Fibroblast of villous mesenchyme (primary cell): ENCODE results near the gene PPP4R1. TPM values are rescaled to one million over a fixed set of nuclear protein-coding genes. Genes with fewer than 3 reads are reported as not detected.

Experiments
- DNase-seq: peaks from one replicate; pipeline ENCODE4 v3.0.0-alpha.2; 2010; ENCODE audit warnings: low read depth
- H3K4me3 ChIP-seq: 2 replicates; pipeline ENCODE4 v1.5.1; 2011; ENCODE audit warnings: low read depth, mild to moderate bottlenecking, low read length
- total RNA-seq: library from RNA; depleted of rRNA; stranded (reverse); fragments of >200 nt; gene quantifications from 2 replicates; pipeline ENCODE4 v1.2.3, GENCODE V29; 2012
- TF ChIP-seq, protein P1 (sequence below): IDR thresholded peaks from 2 replicates; pipeline ENCODE4 v1.5.1; 2012; ENCODE audit warnings: low read depth, mild to moderate bottlenecking, low read length; ENCODE audit not compliant: insufficient read depth

The PPP4R1 gene
- total RNA-seq, 1 donor, result 136 TPM

DNA sequence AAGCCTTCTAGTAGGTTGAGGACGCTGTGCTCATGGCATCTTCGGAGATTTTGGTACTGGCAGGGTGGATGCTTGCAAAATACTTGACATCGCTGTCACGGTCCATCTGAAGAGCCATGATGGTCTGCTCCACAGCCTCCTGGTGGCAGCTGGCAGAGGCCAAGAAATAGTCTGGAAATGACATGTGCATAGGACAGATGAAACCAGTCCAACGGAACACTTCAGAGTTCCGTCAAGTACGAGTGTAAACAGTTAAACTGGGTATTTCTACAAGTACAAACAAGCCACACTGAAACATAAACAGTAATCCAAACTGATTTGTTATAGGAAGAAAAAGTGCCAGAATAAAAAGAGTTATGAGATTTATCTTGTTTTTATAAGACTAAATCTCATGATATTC is 66.6 kb downstream of the PPP4R1 start:
- TF ChIP-seq, protein P1, sequence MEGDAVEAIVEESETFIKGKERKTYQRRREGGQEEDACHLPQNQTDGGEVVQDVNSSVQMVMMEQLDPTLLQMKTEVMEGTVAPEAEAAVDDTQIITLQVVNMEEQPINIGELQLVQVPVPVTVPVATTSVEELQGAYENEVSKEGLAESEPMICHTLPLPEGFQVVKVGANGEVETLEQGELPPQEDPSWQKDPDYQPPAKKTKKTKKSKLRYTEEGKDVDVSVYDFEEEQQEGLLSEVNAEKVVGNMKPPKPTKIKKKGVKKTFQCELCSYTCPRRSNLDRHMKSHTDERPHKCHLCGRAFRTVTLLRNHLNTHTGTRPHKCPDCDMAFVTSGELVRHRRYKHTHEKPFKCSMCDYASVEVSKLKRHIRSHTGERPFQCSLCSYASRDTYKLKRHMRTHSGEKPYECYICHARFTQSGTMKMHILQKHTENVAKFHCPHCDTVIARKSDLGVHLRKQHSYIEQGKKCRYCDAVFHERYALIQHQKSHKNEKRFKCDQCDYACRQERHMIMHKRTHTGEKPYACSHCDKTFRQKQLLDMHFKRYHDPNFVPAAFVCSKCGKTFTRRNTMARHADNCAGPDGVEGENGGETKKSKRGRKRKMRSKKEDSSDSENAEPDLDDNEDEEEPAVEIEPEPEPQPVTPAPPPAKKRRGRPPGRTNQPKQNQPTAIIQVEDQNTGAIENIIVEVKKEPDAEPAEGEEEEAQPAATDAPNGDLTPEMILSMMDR, result no peak
- no peak for DNase-seq
- H3K4me3 ChIP-seq, result no peak overlapping the region

DNA sequence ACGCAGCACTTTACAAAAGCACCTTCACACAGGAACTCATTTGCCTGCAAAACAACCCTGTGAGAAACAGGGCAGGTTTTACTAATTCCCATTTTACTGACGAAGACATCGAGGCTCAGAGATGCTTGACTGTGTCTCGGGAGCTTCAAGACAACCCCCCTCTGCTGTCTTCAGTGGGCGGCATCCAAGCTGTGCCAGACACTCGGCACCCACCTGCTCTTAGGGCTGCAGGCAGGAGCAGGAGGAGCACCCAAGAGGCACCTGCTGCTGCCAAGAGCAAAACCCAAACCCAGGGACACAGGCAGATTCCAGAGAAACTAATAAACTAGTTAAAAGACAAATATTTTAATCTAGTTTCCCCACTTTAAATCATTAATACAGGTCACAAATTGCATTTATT is 67.9 kb downstream of the PPP4R1 start:
- no peak for DNase-seq
- no peak overlapping the region for H3K4me3 ChIP-seq
- TF ChIP-seq, protein P1, result no peak

DNA sequence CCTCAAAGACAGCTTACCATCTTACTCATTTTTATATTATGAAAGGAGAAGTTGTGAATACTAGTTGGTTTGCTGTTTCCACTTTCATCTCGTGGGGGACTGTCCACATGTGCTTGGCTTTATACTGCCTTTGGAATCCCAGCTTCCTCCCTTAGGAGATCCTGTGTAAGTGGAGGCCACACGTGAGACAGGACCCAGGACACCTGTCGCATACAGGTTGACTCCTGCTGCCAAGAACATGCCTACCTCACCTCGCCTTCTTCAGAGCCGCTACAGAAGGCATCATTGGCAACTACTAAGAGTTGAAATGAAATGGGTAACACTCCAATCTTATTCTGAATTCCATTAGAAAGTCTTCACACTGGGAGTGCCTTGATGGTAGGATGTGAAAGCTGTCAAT is 69.3 kb downstream of the PPP4R1 start:
- H3K4me3 ChIP-seq, result no peak overlapping the region
- no peak for DNase-seq
- TF ChIP-seq, protein P1, result no peak

DNA sequence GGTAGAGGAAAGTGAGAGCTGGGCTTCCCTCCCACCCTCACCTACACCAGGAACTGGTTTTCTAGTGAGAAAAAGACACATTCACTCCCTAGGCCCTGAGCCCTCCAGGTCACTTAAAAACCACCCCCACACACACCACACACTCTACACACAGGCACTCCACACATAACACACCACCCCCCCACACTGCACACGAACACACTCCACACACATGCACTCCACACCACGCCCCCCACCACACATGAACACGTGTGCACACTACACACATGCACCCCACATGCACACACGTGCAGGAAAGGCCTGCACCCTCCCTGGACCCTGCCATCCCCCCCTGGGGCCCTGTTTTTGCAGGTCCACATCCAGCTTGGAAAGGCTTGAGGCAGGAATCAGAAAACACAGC is 71.4 kb downstream of the PPP4R1 start:
- DNase-seq, result no peak
- TF ChIP-seq, protein P1, result no peak
- no peak overlapping the region for H3K4me3 ChIP-seq

DNA sequence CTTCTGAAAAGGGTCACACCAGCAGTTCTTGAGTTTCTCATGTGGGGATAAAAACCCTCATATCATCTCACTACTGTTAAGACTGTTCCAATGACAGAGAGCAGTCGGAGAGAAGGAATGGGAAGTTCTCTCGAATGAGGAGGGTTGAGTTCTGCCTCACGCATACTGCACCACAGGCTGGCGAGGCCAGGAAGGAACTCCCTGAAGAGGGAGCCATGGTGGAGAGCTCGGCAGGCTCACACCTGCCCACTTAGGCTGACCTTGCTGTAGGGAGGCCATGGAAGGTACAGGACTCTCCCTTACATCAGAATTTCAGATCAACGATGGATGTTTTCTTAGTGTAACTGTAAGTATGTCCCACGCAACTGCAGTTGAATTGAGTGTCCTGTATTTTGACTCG is 74.4 kb downstream of the PPP4R1 start:
- no peak for DNase-seq

DNA sequence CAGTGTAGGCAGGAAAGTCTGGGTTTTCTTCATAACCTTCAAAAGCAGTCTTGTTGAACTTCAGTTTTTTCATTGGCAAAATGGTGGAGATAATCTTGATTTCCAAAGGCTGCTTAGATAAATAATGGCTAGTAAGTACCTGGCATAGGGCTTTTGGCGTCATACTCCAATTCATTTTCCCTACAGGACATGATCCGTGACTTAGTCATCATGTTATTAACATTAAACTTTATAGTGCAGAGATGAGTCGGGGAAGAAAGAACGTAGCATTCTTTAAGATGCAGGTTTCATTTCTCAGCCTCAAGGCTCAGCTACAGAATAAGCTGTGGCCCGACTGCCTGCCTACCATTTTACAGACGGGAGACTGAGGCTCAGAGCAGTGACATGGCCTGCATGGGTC is 75.1 kb downstream of the PPP4R1 start:
- TF ChIP-seq, protein P1, result no peak
- peak; percentile 81 for DNase-seq

More for the DNA sequence above, 74.4 kb downstream of the PPP4R1 start:
- H3K4me3 ChIP-seq, result no peak overlapping the region
- TF ChIP-seq, protein P1, result no peak

DNA sequence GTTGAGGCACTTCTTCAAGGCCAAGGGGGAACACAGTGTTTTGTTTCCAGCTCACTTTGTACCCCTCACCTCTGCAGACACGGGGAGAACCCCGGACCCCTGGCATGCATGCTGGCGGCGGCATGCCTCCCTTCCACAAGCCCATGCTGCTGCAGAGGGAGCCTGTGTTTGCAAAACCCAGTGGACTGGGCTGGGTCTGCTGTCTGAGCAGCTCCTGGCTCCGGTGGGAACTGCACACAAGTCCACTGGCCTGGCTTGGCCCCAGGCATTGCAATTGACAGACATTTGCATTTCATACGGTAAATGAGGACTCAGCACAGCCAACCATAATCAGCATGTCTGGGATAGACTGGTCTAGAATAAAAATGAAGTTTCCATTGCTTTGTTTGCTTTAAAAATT is 76.7 kb downstream of the PPP4R1 start:
- TF ChIP-seq, protein P1, result no peak
- no peak overlapping the region for H3K4me3 ChIP-seq
- DNase-seq, result no peak

More for the DNA sequence above, 75.1 kb downstream of the PPP4R1 start:
- H3K4me3 ChIP-seq, result no peak overlapping the region
